Peyer's patch (tissue), 4 donors: ENCODE measurements around the gene NPR1. TPM values are rescaled to one million over a fixed set of nuclear protein-coding genes. Genes with fewer than 3 reads are reported as not detected.

Experiments used
- DNase-seq, 3 donors: peaks; one replicate each; pipeline ENCODE4 v3.0.0-alpha.2; 2017 to 2019
- H3K27ac ChIP-seq, 4 donors: fragments of 200-600 bp; sonication (generic); one replicate each; pipeline ENCODE4 v1.5.1; 2016 to 2019
- H3K27me3 ChIP-seq, 2 donors: fragments of 200-600 bp; sonication (generic); one replicate each; pipeline ENCODE4 v1.5.1; 2019
- H3K36me3 ChIP-seq, 3 donors: fragments of 200-600 bp; sonication (generic); one replicate each; pipeline ENCODE4 v1.5.1; 2016 to 2019
- H3K4me1 ChIP-seq, 4 donors: fragments of 200-600 bp; sonication (generic); one replicate each; pipeline ENCODE4 v1.5.1; 2016 to 2019
- H3K4me3 ChIP-seq, 4 donors: fragments of 200-600 bp; sonication (generic); 1 replicate in 3 of 4; 2 replicates in 1 of 4; pipeline ENCODE4 v1.5.1; 2016 to 2019; ENCODE audit warnings: mild to moderate bottlenecking in 1 of 4
- H3K9me3 ChIP-seq, 4 donors: fragments of 200-600 bp; sonication (generic); one replicate each; pipeline ENCODE4 v1.5.1; 2016 to 2019; ENCODE audit warnings: mild to moderate bottlenecking in 1 of 4
- POLR2A ChIP-seq, 2 donors: fragments of 450-650 bp; IDR thresholded peaks; one replicate each; pipeline ENCODE4 v1.5.1; 2017; ENCODE audit warnings: antibody characterized with exemption in 2 of 2, mild to moderate bottlenecking in 2 of 2, moderate library complexity in 2 of 2
- total RNA-seq, 4 donors: library from RNA; depleted of rRNA; stranded (reverse); fragments of >200 nt; gene quantifications; one replicate each; pipeline ENCODE4 v1.1.0, GENCODE V29; 2016
- TF ChIP-seq, protein P1 (sequence below), 6 experiments: fragments of 450-650 bp in 4 of 6; fragments of 200-600 bp in 2 of 6; sonication (generic) in 1 of 6; IDR thresholded peaks; one replicate each; pipeline ENCODE4 v1.5.1; 2017 to 2019; ENCODE audit warnings: antibody characterized with exemption in 6 of 6, mild to moderate bottlenecking in 3 of 6, moderate library complexity in 1 of 6

Gene NPR1
- total RNA-seq, 4 donors from 2014 or later: 5.0 to 17.3 (median 10.9) TPM

DNA sequence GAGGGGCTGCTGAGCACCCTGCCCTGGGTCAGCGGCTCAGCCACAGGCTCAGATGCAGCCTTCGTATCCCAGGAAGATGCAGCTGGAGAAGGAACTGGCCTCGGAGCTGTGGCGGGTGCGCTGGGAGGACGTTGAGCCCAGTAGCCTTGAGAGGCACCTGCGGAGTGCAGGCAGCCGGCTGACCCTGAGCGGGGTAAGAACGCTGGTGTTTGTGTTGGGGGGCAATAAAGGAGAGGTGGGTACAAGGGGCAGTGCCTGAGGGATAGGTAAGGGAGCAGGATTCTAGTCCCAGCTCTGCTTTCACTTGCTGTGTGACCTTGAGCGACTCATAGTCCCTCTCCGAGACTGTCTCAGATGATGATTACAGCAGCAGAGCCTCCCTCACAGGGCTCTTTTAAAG is 6.4 kb downstream of the NPR1 start:
- Histone ChIP-seq H3K4me3 (no peak overlapping the region), H3K27ac (no peak overlapping the region), H3K9me3 (no peaks in the 10 kb centered on the region), H3K36me3 (no peaks in the 10 kb centered on the region), H3K27me3 (peaks cover 0 to under 1% of the 10 kb centered on the region in 2 donors), H3K4me1 (peaks cover 0 to under 1% (median 0%) of the 10 kb centered on the region in 4 donors)
- no peak for DNase-seq
- no peak for TF ChIP-seq POLR2A (IDR thresholded peaks at IDR 0.05)
- TF ChIP-seq, protein P1, sequence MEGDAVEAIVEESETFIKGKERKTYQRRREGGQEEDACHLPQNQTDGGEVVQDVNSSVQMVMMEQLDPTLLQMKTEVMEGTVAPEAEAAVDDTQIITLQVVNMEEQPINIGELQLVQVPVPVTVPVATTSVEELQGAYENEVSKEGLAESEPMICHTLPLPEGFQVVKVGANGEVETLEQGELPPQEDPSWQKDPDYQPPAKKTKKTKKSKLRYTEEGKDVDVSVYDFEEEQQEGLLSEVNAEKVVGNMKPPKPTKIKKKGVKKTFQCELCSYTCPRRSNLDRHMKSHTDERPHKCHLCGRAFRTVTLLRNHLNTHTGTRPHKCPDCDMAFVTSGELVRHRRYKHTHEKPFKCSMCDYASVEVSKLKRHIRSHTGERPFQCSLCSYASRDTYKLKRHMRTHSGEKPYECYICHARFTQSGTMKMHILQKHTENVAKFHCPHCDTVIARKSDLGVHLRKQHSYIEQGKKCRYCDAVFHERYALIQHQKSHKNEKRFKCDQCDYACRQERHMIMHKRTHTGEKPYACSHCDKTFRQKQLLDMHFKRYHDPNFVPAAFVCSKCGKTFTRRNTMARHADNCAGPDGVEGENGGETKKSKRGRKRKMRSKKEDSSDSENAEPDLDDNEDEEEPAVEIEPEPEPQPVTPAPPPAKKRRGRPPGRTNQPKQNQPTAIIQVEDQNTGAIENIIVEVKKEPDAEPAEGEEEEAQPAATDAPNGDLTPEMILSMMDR (IDR thresholded peaks at IDR 0.05): no peak

DNA sequence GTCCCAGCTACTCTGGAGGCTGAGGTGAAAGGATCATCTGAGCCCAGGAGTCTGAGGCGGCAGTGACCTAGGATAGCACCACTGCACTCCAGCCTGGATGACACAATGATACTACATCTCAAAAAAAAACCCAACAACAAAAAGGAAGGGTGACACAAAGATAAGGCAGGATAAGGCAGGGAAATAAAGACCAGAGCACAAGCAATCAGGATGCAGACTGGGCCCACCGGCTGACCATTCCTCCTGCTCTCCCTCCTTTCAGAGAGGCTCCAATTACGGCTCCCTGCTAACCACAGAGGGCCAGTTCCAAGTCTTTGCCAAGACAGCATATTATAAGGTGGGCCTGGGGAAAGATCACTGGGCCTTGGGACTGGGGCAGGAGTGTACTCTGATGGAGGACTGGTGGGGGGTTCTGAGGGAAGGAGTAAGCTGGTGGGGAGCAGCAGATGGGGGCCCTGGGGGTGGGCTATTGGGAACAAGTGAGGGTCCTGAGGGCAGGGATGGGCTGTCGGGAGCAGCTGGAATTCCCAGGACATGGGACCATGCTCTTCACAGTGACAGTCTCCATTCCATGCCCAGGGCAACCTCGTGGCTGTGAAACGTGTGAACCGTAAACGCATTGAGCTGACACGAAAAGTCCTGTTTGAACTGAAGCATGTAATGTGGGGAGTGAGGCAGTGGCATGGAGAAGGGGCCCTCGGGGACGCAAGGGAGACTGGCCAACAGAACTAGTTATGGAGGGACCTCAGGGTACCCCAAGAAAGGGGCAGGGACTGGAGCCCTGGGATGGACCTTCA is 7.3 kb downstream of the NPR1 start:
- H3K9me3 ChIP-seq: no peaks in the 10 kb centered on the region
- no peak for DNase-seq
- no peak for TF ChIP-seq POLR2A (IDR thresholded peaks at IDR 0.05)
- TF ChIP-seq, protein P1 (IDR thresholded peaks at IDR 0.05): no peak
- H3K27ac ChIP-seq: no peak overlapping the region
- no peaks in the 10 kb centered on the region for H3K36me3 ChIP-seq
- H3K27me3 ChIP-seq: no peaks in the 10 kb centered on the region
- no peaks in the 10 kb centered on the region for H3K4me1 ChIP-seq
- H3K4me3 ChIP-seq: no peak overlapping the region

DNA sequence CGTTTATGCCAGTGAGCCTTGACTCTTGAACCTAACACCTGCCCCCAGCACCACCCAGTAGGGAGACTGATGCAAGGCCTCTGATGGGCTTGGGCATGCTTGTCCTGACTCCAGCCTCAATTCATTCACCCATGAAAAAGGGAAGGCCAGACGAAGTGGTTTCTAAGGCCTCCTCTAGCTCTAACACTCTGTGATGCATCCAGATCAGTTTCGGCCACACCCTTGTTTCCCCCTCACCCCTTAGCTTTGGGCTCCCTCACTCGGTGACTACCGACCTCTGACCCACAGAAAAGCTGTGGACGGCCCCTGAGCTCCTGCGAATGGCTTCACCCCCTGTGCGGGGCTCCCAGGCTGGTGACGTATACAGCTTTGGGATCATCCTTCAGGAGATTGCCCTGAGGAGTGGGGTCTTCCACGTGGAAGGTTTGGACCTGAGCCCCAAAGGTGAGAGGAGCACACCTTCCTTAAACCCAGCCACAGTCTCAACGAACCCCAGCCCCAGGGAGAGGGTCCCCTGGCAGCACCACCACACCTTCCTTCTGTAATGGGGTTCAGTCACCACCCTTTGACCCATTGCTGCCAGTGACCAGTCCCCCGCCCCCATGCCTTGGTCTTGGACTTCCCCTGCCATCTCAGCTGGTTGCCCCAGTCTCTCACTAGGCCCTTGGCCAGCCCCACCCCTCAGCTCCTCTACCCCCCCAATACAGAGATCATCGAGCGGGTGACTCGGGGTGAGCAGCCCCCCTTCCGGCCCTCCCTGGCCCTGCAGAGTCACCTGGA is 9.0 kb downstream of the NPR1 start:
- Histone ChIP-seq H3K27ac (no peak overlapping the region), H3K9me3 (no peaks in the 10 kb centered on the region), H3K27me3 (no peaks in the 10 kb centered on the region), H3K36me3 (no peaks in the 10 kb centered on the region), H3K4me3 (no peak overlapping the region), H3K4me1 (no peaks in the 10 kb centered on the region)
- TF ChIP-seq, protein P1 (IDR thresholded peaks at IDR 0.05): no peak
- no peak for DNase-seq

DNA sequence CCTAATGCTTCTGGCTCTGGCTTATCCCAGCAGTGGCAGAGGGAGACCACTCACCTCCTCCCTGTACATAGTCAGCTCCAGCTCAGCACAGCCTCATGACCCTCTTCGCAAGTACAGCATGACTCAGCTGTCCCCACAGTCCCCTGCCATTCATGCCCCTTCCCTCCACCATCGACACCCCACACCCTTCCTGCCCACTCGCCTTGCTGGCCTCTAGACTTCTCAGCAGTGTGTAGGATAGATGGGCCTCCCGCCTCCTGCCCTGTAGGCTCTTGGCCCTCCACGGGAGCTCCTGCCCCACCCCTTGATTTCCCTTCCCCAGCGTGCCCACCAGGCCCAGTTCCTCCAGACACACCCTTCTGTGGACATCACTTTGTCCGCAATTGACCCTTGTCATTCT is 9.8 kb downstream of the NPR1 start:
- no peak overlapping the region for H3K4me3 ChIP-seq
- no peak overlapping the region for H3K27ac ChIP-seq
- H3K27me3 ChIP-seq: no peaks in the 10 kb centered on the region
- TF ChIP-seq POLR2A (IDR thresholded peaks at IDR 0.05): no peak
- TF ChIP-seq, protein P1 (IDR thresholded peaks at IDR 0.05): no peak
- no peaks in the 10 kb centered on the region for H3K9me3 ChIP-seq
- no peak for DNase-seq
- H3K36me3 ChIP-seq: no peaks in the 10 kb centered on the region
- no peaks in the 10 kb centered on the region for H3K4me1 ChIP-seq

DNA sequence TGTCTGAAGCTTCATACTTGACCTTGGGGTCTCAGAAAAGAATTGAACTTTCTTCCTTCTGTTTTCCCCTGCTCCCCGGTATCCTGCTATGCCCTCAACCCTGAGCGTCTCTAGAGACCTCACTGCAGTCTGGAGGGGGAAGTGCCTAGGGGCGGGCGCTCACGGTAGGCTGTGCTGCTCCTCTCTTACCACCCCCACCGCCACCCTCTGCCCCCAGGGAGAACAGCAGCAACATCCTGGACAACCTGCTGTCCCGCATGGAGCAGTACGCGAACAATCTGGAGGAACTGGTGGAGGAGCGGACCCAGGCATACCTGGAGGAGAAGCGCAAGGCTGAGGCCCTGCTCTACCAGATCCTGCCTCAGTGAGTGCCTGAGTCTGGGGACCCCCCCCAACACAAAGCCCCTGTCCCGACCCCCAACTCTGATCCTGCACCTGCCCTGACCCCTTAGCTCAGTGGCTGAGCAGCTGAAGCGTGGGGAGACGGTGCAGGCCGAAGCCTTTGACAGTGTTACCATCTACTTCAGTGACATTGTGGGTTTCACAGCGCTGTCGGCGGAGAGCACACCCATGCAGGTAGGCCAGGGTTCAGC is 10.3 kb downstream of the NPR1 start:
- no peak for DNase-seq
- Histone ChIP-seq H3K27me3 (no peaks in the 10 kb centered on the region), H3K4me3 (no peak overlapping the region), H3K9me3 (no peaks in the 10 kb centered on the region), H3K36me3 (no peaks in the 10 kb centered on the region), H3K27ac (no peak overlapping the region), H3K4me1 (no peaks in the 10 kb centered on the region)
- TF ChIP-seq POLR2A (IDR thresholded peaks at IDR 0.05): no peak
- TF ChIP-seq, protein P1 (IDR thresholded peaks at IDR 0.05): no peak
